Skeletal muscle satellite cell (primary cell): ENCODE results near the gene TRMT44. TPM values are rescaled to one million over a fixed set of nuclear protein-coding genes. Genes with fewer than 3 reads are reported as not detected.

ENCODE experiments used
- H3K27me3 ChIP-seq: 2 replicates; pipeline ENCODE4 v1.7.0; 2013; ENCODE audit warnings: low read length; ENCODE audit not compliant: control insufficient read depth, insufficient read depth
- H3K36me3 ChIP-seq: 2 replicates; pipeline ENCODE4 v1.7.0; 2013; ENCODE audit warnings: mild to moderate bottlenecking, control low read depth, low read length; ENCODE audit not compliant: insufficient read depth
- H3K4me1 ChIP-seq: 2 replicates; pipeline ENCODE4 v1.7.0; 2013; ENCODE audit warnings: low read length; ENCODE audit not compliant: control insufficient read depth, insufficient read depth
- H3K4me2 ChIP-seq: 2 replicates; pipeline ENCODE4 v1.7.0; 2013; ENCODE audit warnings: mild to moderate bottlenecking, low read length
- H3K4me3 ChIP-seq: 2 replicates; pipeline ENCODE4 v1.7.0; 2013; ENCODE audit warnings: low read length
- H3K9ac ChIP-seq: 2 replicates; pipeline ENCODE4 v1.7.0; 2013; ENCODE audit warnings: mild to moderate bottlenecking, low read depth, low read length, moderate library complexity
- H3K9me3 ChIP-seq: replicated peaks from 2 replicates; pipeline ENCODE4 v1.7.0; 2013; ENCODE audit warnings: mild to moderate bottlenecking, control low read depth, low read length
- total RNA-seq: library from RNA; depleted of rRNA; stranded (reverse); fragments of >200 nt; gene quantifications from 2 replicates; pipeline ENCODE4 v1.2.3, GENCODE V29; 2012; rRNA removed

The TRMT44 gene
- total RNA-seq: 15.3 and 24.3 TPM in 2 replicates

GRCh38 chr4:8440492-8441311 lies at the start of gene TRMT44, which contains the start of gene ACOX3:
Gene TRMT44, plus strand, starts transcription at chr4:8440777. Its CDS starts 46 bp downstream, at chr4:8440823.
Gene ACOX3, minus strand, starts transcription at chr4:8440723. Its CDS starts 24,202 bp downstream, at chr4:8416521.
- H3K9ac ChIP-seq: peak within 1 kb of the TSS; percentile 91
- peak within 1 kb of the TSS; percentile 80 for H3K4me2 ChIP-seq
- H3K9me3 ChIP-seq: no peaks in the 10 kb centered on the region
- H3K27me3 ChIP-seq: no peaks in the 10 kb centered on the region
- peaks cover 35% of the 10 kb centered on the region for H3K4me1 ChIP-seq
- H3K36me3 ChIP-seq: no peaks in the 10 kb centered on the region
- H3K4me3 ChIP-seq: peak within 1 kb of the TSS; percentile 77

- H3K36me3 ChIP-seq: peaks cover 26% of the 10 kb centered on the region
Measured at GRCh38 chr4:8391071-8391470, 49.5 kb upstream of the TRMT44 start.

GRCh38 chr4:8391972-8392371 lies 48.6 kb upstream of the TRMT44 start:
- Histone ChIP-seq H3K36me3 (peaks cover 21% of the 10 kb centered on the region), H3K4me3 (no peak overlapping the region), H3K4me2 (peak overlapping the region; percentile 38), H3K4me1 (peaks cover 46% of the 10 kb centered on the region), H3K9me3 (no peaks in the 10 kb centered on the region), H3K27me3 (no peaks in the 10 kb centered on the region), H3K9ac (peak overlapping the region; percentile 43)

More at GRCh38 chr4:8391071-8391470, 49.5 kb upstream of the TRMT44 start:
- Histone ChIP-seq H3K27me3 (no peaks in the 10 kb centered on the region), H3K4me1 (peaks cover 46% of the 10 kb centered on the region), H3K4me2 (peak overlapping the region; percentile 38), H3K9ac (no peak overlapping the region), H3K4me3 (no peak overlapping the region), H3K9me3 (no peaks in the 10 kb centered on the region)

- Histone ChIP-seq H3K9me3 (no peaks in the 10 kb centered on the region), H3K4me3 (no peak overlapping the region), H3K4me1 (peaks cover 46% of the 10 kb centered on the region), H3K9ac (peak overlapping the region; percentile 43), H3K36me3 (peaks cover 18% of the 10 kb centered on the region), H3K27me3 (no peaks in the 10 kb centered on the region), H3K4me2 (no peak overlapping the region)
Measured at GRCh38 chr4:8392591-8393190, 47.9 kb upstream of the TRMT44 start.

- peaks cover 46% of the 10 kb centered on the region for H3K4me1 ChIP-seq
- peak overlapping the region; percentile 73 for H3K9ac ChIP-seq
- peak overlapping the region; percentile 72 for H3K4me2 ChIP-seq
- peak overlapping the region; percentile 10 for H3K4me3 ChIP-seq
- H3K9me3 ChIP-seq: no peaks in the 10 kb centered on the region
- peaks cover 13% of the 10 kb centered on the region for H3K36me3 ChIP-seq
- no peaks in the 10 kb centered on the region for H3K27me3 ChIP-seq
Measured at GRCh38 chr4:8393593-8394038, 47.0 kb upstream of the TRMT44 start.

GRCh38 chr4:8394061-8394519 lies 46.5 kb upstream of the TRMT44 start:
- H3K9ac ChIP-seq: peak overlapping the region; percentile 73

GRCh38 chr4:8394806-8395205 lies 45.8 kb upstream of the TRMT44 start:
- H3K9me3 ChIP-seq: no peaks in the 10 kb centered on the region
- H3K4me1 ChIP-seq: peaks cover 46% of the 10 kb centered on the region
- H3K27me3 ChIP-seq: no peaks in the 10 kb centered on the region
- peaks cover 5% of the 10 kb centered on the region for H3K36me3 ChIP-seq
- H3K4me2 ChIP-seq: peak overlapping the region; percentile 72
- peak overlapping the region; percentile 48 for H3K4me3 ChIP-seq
- H3K9ac ChIP-seq: peak overlapping the region; percentile 73

More at GRCh38 chr4:8394061-8394519, 46.5 kb upstream of the TRMT44 start:
- H3K36me3 ChIP-seq: peaks cover 9% of the 10 kb centered on the region
- peak overlapping the region; percentile 48 for H3K4me3 ChIP-seq
- peaks cover 46% of the 10 kb centered on the region for H3K4me1 ChIP-seq
- peak overlapping the region; percentile 72 for H3K4me2 ChIP-seq
- no peaks in the 10 kb centered on the region for H3K27me3 ChIP-seq
- no peaks in the 10 kb centered on the region for H3K9me3 ChIP-seq

GRCh38 chr4:8395504-8396296 lies 44.9 kb upstream of the TRMT44 start:
- Histone ChIP-seq H3K36me3 (peaks cover 5% of the 10 kb centered on the region), H3K4me2 (no peak overlapping the region), H3K9me3 (no peaks in the 10 kb centered on the region), H3K4me1 (peaks cover 41% of the 10 kb centered on the region), H3K9ac (no peak overlapping the region), H3K4me3 (no peak overlapping the region), H3K27me3 (no peaks in the 10 kb centered on the region)

- Histone ChIP-seq H3K4me3 (no peak overlapping the region), H3K9me3 (no peaks in the 10 kb centered on the region), H3K4me1 (peaks cover 30% of the 10 kb centered on the region), H3K9ac (no peak overlapping the region), H3K27me3 (no peaks in the 10 kb centered on the region), H3K36me3 (no peaks in the 10 kb centered on the region), H3K4me2 (no peak overlapping the region)
Measured at GRCh38 chr4:8396762-8397406, 43.7 kb upstream of the TRMT44 start.

- Histone ChIP-seq H3K4me1 (peaks cover 15% of the 10 kb centered on the region), H3K9me3 (no peaks in the 10 kb centered on the region), H3K9ac (no peak overlapping the region), H3K4me2 (no peak overlapping the region), H3K4me3 (no peak overlapping the region), H3K36me3 (peaks cover 6% of the 10 kb centered on the region), H3K27me3 (no peaks in the 10 kb centered on the region)
Measured at GRCh38 chr4:8398347-8398746, 42.2 kb upstream of the TRMT44 start.
